Measurements from ENCODE around the gene TPM2. TPM values are rescaled to one million over a fixed set of nuclear protein-coding genes. Genes with fewer than 3 reads are reported as not detected.

TPM2 gene
- total RNA-seq, 1 donor from 2014 or later, result 77.1 TPM

- no peak for TF ChIP-seq CTCF (IDR thresholded peaks at IDR 0.05; ENCODE audit: insufficient read depth, low read length, poor library complexity, severe bottlenecking)
- no peak for DNase-seq (ENCODE audit: low read depth)
- H3K36me3 ChIP-seq (ENCODE audit: control insufficient read depth, insufficient read depth, low read length), result peaks cover 14% of the 10 kb centered on the region
- no peak overlapping the region for H3K4me3 ChIP-seq (ENCODE audit: low read depth, low read length)
- no peaks in the 10 kb centered on the region for H3K27me3 ChIP-seq (ENCODE audit: control insufficient read depth, insufficient read depth, low read length)
These were observed 26.5 kb upstream of the TPM2 start for GRCh38 chr9:35716230-35716629.

DNA sequence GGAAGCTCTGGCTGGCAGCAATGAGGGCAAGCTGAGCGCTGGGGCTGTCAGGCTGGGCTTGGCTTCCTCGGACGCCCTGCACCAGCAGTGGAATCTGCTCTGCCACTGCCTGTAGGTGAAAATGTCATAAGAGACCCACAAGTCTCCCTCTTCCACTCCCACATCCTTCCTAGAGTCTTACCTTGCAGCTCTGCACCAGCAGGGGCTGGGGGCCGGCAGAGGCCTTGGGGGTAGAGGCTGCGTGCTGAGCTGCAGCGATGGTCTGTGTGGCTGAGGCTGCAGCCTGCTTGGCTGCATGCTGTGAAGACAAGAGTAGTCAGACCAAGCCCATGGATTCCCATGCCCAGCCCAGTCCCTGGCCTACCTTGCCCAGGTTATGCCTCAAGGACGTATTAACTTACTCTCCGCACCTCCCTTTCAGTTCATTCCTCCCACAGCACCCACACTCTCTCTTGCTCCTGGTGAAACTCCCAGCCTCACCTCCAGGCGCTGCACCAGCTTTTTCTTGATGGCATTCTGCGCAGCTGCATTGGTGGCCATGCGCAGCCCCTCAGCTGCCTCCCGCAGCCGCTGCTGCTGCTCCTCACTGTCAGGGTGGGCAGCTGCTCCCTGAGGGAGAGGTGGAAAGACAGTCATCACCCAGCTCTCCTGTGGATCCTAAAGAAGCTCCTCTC is 25.0 kb upstream of the TPM2 start:
- no peak for TF ChIP-seq CTCF (IDR thresholded peaks at IDR 0.05; ENCODE audit: insufficient read depth, low read length, poor library complexity, severe bottlenecking)
- Histone ChIP-seq H3K4me3 (ENCODE audit: low read depth, low read length) (no peak overlapping the region), H3K36me3 (ENCODE audit: control insufficient read depth, insufficient read depth, low read length) (peaks cover 15% of the 10 kb centered on the region), H3K27me3 (ENCODE audit: control insufficient read depth, insufficient read depth, low read length) (no peaks in the 10 kb centered on the region)
- DNase-seq (ENCODE audit: low read depth), result no peak

GRCh38 chr9:35714123-35714522 is 24.4 kb upstream of the TPM2 start:
- Histone ChIP-seq H3K36me3 (ENCODE audit: control insufficient read depth, insufficient read depth, low read length) (peaks cover 13% of the 10 kb centered on the region), H3K27me3 (ENCODE audit: control insufficient read depth, insufficient read depth, low read length) (no peaks in the 10 kb centered on the region), H3K4me3 (ENCODE audit: low read depth, low read length) (no peak overlapping the region)
- TF ChIP-seq CTCF (IDR thresholded peaks at IDR 0.05; ENCODE audit: insufficient read depth, low read length, poor library complexity, severe bottlenecking), result no peak
- DNase-seq (ENCODE audit: low read depth), result no peak

DNA sequence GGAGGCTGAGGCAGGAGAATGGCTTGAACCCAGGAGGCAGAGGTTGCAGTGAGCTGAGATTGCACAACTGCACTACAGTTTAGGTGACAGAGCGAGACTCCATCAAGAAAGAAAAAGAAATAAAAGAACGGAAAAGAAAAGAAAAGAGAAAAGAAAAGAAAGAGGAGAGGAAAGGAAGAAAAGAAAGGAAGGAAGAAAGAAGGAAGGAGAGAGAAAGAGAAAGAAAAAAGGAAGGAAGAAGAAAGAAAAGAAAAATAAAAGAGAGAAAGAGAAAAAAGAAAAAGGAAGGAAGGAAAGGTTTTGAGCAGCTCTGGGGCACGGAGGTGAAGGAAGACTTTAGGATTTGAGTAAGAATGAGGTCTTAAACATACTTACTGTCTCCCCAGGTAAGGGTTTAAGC is 23.9 kb upstream of the TPM2 start:
- no peak overlapping the region for H3K4me3 ChIP-seq (ENCODE audit: low read depth, low read length)
- TF ChIP-seq CTCF (IDR thresholded peaks at IDR 0.05; ENCODE audit: insufficient read depth, low read length, poor library complexity, severe bottlenecking), result no peak
- no peak for DNase-seq (ENCODE audit: low read depth)
- no peaks in the 10 kb centered on the region for H3K27me3 ChIP-seq (ENCODE audit: control insufficient read depth, insufficient read depth, low read length)
- H3K36me3 ChIP-seq (ENCODE audit: control insufficient read depth, insufficient read depth, low read length), result peaks cover 11% of the 10 kb centered on the region

- no peaks in the 10 kb centered on the region for H3K27me3 ChIP-seq (ENCODE audit: control insufficient read depth, insufficient read depth, low read length)
- H3K4me3 ChIP-seq (ENCODE audit: low read depth, low read length), result no peak overlapping the region
- DNase-seq (ENCODE audit: low read depth), result no peak
- TF ChIP-seq CTCF (IDR thresholded peaks at IDR 0.05; ENCODE audit: insufficient read depth, low read length, poor library complexity, severe bottlenecking), result no peak
- H3K36me3 ChIP-seq (ENCODE audit: control insufficient read depth, insufficient read depth, low read length), result peaks cover 13% of the 10 kb centered on the region
These were observed 23.2 kb upstream of the TPM2 start for GRCh38 chr9:35712762-35713400.

Measured in kidney epithelial cell (primary cell).